ENCODE results near the gene RALB. TPM values are rescaled to one million over a fixed set of nuclear protein-coding genes. Genes with fewer than 3 reads are reported as not detected.
"Not testable (repeated sequence)": the region's sequence is repeated elsewhere in the genome, so short reads cannot be mapped to it uniquely, and the experiment has no call there.

RALB gene
- total and polyA plus RNA-seq, 7 experiments from 2014 or later, result 8.7 to 119 (median 25.9) TPM

- no peaks in the 10 kb centered on the region for H3K9me3 ChIP-seq (ENCODE audit: control insufficient read depth in 2 of 3, low read length in 3 of 3)
- ChIA-PET CTCF (no interaction called here), POLR2A (no interaction called here)
- DNase-seq (no peak), ATAC-seq (no peak)
- H3K4me1 ChIP-seq (ENCODE audit: control insufficient read depth in 2 of 2, insufficient read depth in 2 of 2, low read length in 2 of 2), result peaks cover 0 to 15% of the 10 kb centered on the region in 2 donors
- intact Hi-C loops (cut with micrococcal nuclease), result loop anchor here (10.0 kb wide), 2 partner anchors 304 to 564 kb away; partner anchors contain the start of genes EPB41L5 (in 2 of the 2) and PTPN4 (in 1 of the 2)
- no peaks in the 10 kb centered on the region for H3K36me3 ChIP-seq (ENCODE audit: control insufficient read depth in 2 of 3, insufficient read depth in 3 of 3, low read length in 3 of 3)
- no peaks in the 10 kb centered on the region for H3K9me3 Mint-ChIP-seq
- no peak overlapping the region for H3K4me3 ChIP-seq (ENCODE audit: low read length)
- peaks cover 7 to 29% (median 22%) of the 10 kb centered on the region in 7 donors for H3K4me1 Mint-ChIP-seq
- H3K27me3 ChIP-seq (ENCODE audit: control insufficient read depth in 2 of 2, insufficient read depth in 2 of 2, low read length in 2 of 2), result no peaks in the 10 kb centered on the region
- peaks cover 0 to 9% (median 0%) of the 10 kb centered on the region in 5 donors for H3K27me3 Mint-ChIP-seq
- H3K27ac Mint-ChIP-seq, result no peak overlapping the region
- peaks cover 0 to 1% (median 0%) of the 10 kb centered on the region in 5 donors for H3K36me3 Mint-ChIP-seq
- H3K27ac ChIP-seq (ENCODE audit: low read depth, low read length), result no peak overlapping the region
- H3K4me3 Mint-ChIP-seq, result no peak overlapping the region
Measured at GRCh38 chr2:120318626-120319025, 66.0 kb downstream of the RALB start.

GRCh38 chr2:120319123-120319522, 66.5 kb downstream of the RALB start:
- ChIA-PET CTCF (no interaction called here), POLR2A (no interaction called here)
- DNase-seq, result no peak
- no peaks in the 10 kb centered on the region for H3K9me3 Mint-ChIP-seq
- H3K36me3 Mint-ChIP-seq, result peaks cover 0 to 1% (median 0%) of the 10 kb centered on the region in 5 donors
- intact Hi-C loops (cut with micrococcal nuclease), result loop anchor here (10.0 kb wide), 2 partner anchors 304 to 564 kb away; partner anchors contain the start of genes EPB41L5 (in 2 of the 2) and PTPN4 (in 1 of the 2)
- Histone ChIP-seq H3K36me3 (ENCODE audit: control insufficient read depth in 2 of 3, insufficient read depth in 3 of 3, low read length in 3 of 3) (no peaks in the 10 kb centered on the region), H3K27ac (ENCODE audit: low read depth, low read length) (no peak overlapping the region), H3K4me3 (ENCODE audit: low read length) (no peak overlapping the region), H3K9me3 (ENCODE audit: control insufficient read depth in 2 of 3, low read length in 3 of 3) (no peaks in the 10 kb centered on the region), H3K4me1 (ENCODE audit: control insufficient read depth in 2 of 2, insufficient read depth in 2 of 2, low read length in 2 of 2) (peaks cover 0 to 10% of the 10 kb centered on the region in 2 donors), H3K27me3 (ENCODE audit: control insufficient read depth in 2 of 2, insufficient read depth in 2 of 2, low read length in 2 of 2) (no peaks in the 10 kb centered on the region)
- no peak overlapping the region for H3K4me3 Mint-ChIP-seq
- H3K4me1 Mint-ChIP-seq, result peaks cover 6 to 24% (median 17%) of the 10 kb centered on the region in 7 donors
- H3K27me3 Mint-ChIP-seq, result peaks cover 0 to 9% (median 0%) of the 10 kb centered on the region in 5 donors
- peak overlapping the region in 1 of 9 donors; percentile 27 for H3K27ac Mint-ChIP-seq
- no peak for ATAC-seq

GRCh38 chr2:120319686-120320317, 67.2 kb downstream of the RALB start:
- DNase-seq (no peak), ATAC-seq (no peak)
- ChIA-PET CTCF (no interaction called here), POLR2A (no interaction called here)
- peaks cover 0 to 3% of the 10 kb centered on the region in 2 donors for H3K4me1 ChIP-seq (ENCODE audit: control insufficient read depth in 2 of 2, insufficient read depth in 2 of 2, low read length in 2 of 2)
- Mint-ChIP-seq H3K27ac (peak overlapping the region in 1 of 9 donors; percentile 27), H3K27me3 (peaks cover 0 to 9% (median 0%) of the 10 kb centered on the region in 5 donors), H3K4me3 (no peak overlapping the region), H3K4me1 (peaks cover 2 to 17% (median 10%) of the 10 kb centered on the region in 7 donors), H3K36me3 (peaks cover 0 to 1% (median 0%) of the 10 kb centered on the region in 5 donors), H3K9me3 (no peaks in the 10 kb centered on the region)
- no peak overlapping the region for H3K27ac ChIP-seq (ENCODE audit: low read depth, low read length)
- intact Hi-C loops (cut with micrococcal nuclease), result loop anchor here (10.0 kb wide), 2 partner anchors 305 to 565 kb away; partner anchors contain the start of genes EPB41L5 (in 2 of the 2) and PTPN4 (in 1 of the 2)
- no peaks in the 10 kb centered on the region for H3K9me3 ChIP-seq (ENCODE audit: control insufficient read depth in 2 of 3, low read length in 3 of 3)
- H3K4me3 ChIP-seq (ENCODE audit: low read length), result no peak overlapping the region
- H3K36me3 ChIP-seq (ENCODE audit: control insufficient read depth in 2 of 3, insufficient read depth in 3 of 3, low read length in 3 of 3), result no peaks in the 10 kb centered on the region
- H3K27me3 ChIP-seq (ENCODE audit: control insufficient read depth in 2 of 2, insufficient read depth in 2 of 2, low read length in 2 of 2), result no peaks in the 10 kb centered on the region

- Histone ChIP-seq H3K27me3 (ENCODE audit: control insufficient read depth in 2 of 2, insufficient read depth in 2 of 2, low read length in 2 of 2) (no peaks in the 10 kb centered on the region), H3K4me1 (ENCODE audit: control insufficient read depth in 2 of 2, insufficient read depth in 2 of 2, low read length in 2 of 2) (no peaks in the 10 kb centered on the region), H3K4me3 (ENCODE audit: low read length) (no peak overlapping the region), H3K9me3 (ENCODE audit: control insufficient read depth in 2 of 3, low read length in 3 of 3) (no peaks in the 10 kb centered on the region), H3K27ac (ENCODE audit: low read depth, low read length) (no peak overlapping the region), H3K36me3 (ENCODE audit: control insufficient read depth in 2 of 3, insufficient read depth in 3 of 3, low read length in 3 of 3) (no peaks in the 10 kb centered on the region)
- ChIA-PET POLR2A (no interaction called here), CTCF (no interaction called here)
- Mint-ChIP-seq H3K27ac (peak overlapping the region in 1 of 9 donors; percentile 72), H3K27me3 (peaks cover 0 to 9% (median 0%) of the 10 kb centered on the region in 5 donors), H3K36me3 (peaks cover 0 to 1% (median 0%) of the 10 kb centered on the region in 5 donors), H3K4me3 (no peak overlapping the region), H3K4me1 (peaks cover 0 to 12% (median 4%) of the 10 kb centered on the region in 7 donors), H3K9me3 (no peaks in the 10 kb centered on the region)
- no peak for ATAC-seq
- no peak for DNase-seq
- intact Hi-C loops (cut with micrococcal nuclease), result no loop called here
Measured at GRCh38 chr2:120320318-120320851, 67.7 kb downstream of the RALB start.

- CTCF ChIA-PET, result interaction anchor here (1.3 kb wide), 1 partner anchor 8 kb away, joined by 3 read pairs; no protein-coding TSS in a partner anchor
Measured at GRCh38 chr2:120320887-120321556, 68.4 kb downstream of the RALB start.

GRCh38 chr2:120321721-120322284, 69.2 kb downstream of the RALB start:
- Histone ChIP-seq H3K36me3 (ENCODE audit: control insufficient read depth in 2 of 3, insufficient read depth in 3 of 3, low read length in 3 of 3) (no peaks in the 10 kb centered on the region), H3K9me3 (ENCODE audit: control insufficient read depth in 2 of 3, low read length in 3 of 3) (no peaks in the 10 kb centered on the region), H3K27me3 (ENCODE audit: control insufficient read depth in 2 of 2, insufficient read depth in 2 of 2, low read length in 2 of 2) (no peaks in the 10 kb centered on the region), H3K4me3 (ENCODE audit: low read length) (no peak overlapping the region), H3K4me1 (ENCODE audit: control insufficient read depth in 2 of 2, insufficient read depth in 2 of 2, low read length in 2 of 2) (no peaks in the 10 kb centered on the region), H3K27ac (ENCODE audit: low read depth, low read length) (no peak overlapping the region)
- H3K4me3 Mint-ChIP-seq, result no peak overlapping the region
- peak overlapping the region in 1 of 9 donors; percentile 41 for H3K27ac Mint-ChIP-seq
- no peak for DNase-seq
- no peak for ATAC-seq
- intact Hi-C loops (cut with micrococcal nuclease), result no loop called here
- peaks cover 0 to 1% (median 0%) of the 10 kb centered on the region in 5 donors for H3K36me3 Mint-ChIP-seq
- peaks cover 0 to 9% (median 0%) of the 10 kb centered on the region in 5 donors for H3K27me3 Mint-ChIP-seq
- ChIA-PET CTCF (interaction anchor here (1.3 kb wide), 1 partner anchor 8 kb away, joined by 3 read pairs; no protein-coding TSS in a partner anchor), POLR2A (no interaction called here)
- peaks cover 0 to 9% (median 0%) of the 10 kb centered on the region in 7 donors for H3K4me1 Mint-ChIP-seq
- H3K9me3 Mint-ChIP-seq, result no peaks in the 10 kb centered on the region

More at GRCh38 chr2:120320887-120321556, 68.4 kb downstream of the RALB start:
- H3K36me3 Mint-ChIP-seq; H3K27me3 Mint-ChIP-seq; POLR2A ChIA-PET; H3K27me3 ChIP-seq (ENCODE audit: control insufficient read depth in 2 of 2, insufficient read depth in 2 of 2, low read length in 2 of 2); H3K9me3 Mint-ChIP-seq; H3K4me3 Mint-ChIP-seq; H3K36me3 ChIP-seq (ENCODE audit: control insufficient read depth in 2 of 3, insufficient read depth in 3 of 3, low read length in 3 of 3); ATAC-seq; H3K9me3 ChIP-seq (ENCODE audit: control insufficient read depth in 2 of 3, low read length in 3 of 3); DNase-seq; H3K27ac Mint-ChIP-seq; H3K27ac ChIP-seq (ENCODE audit: low read depth, low read length); H3K4me3 ChIP-seq (ENCODE audit: low read length); H3K4me1 ChIP-seq (ENCODE audit: control insufficient read depth in 2 of 2, insufficient read depth in 2 of 2, low read length in 2 of 2); intact Hi-C loops (cut with micrococcal nuclease); H3K4me1 Mint-ChIP-seq: not testable (repeated sequence)

All from naive thymus-derived CD4-positive, alpha-beta T cell (primary cell).